Smooth muscle cell (in vitro differentiated cells): ENCODE data around the gene PAQR5. TPM values are rescaled to one million over a fixed set of nuclear protein-coding genes. Genes with fewer than 3 reads are reported as not detected.
"Not testable (repeated sequence)": the region's sequence is repeated elsewhere in the genome, so short reads cannot be mapped to it uniquely, and the experiment has no call there.

ENCODE experiments used
- DNase-seq: peaks from one replicate; lab custom pipeline; 2025; ENCODE audit not compliant: unreplicated experiment; lab: John Stamatoyannopoulos, UW
- H2AFZ ChIP-seq: fragments of 200-600 bp; sonication (generic); 2 replicates; pipeline ENCODE4 v1.6.0; 2016; ENCODE audit warnings: antibody characterized with exemption, low read depth, mild to moderate bottlenecking
- H3F3A ChIP-seq: fragments of 200-600 bp; sonication (generic); 2 replicates; pipeline ENCODE4 v1.6.0; 2017; ENCODE audit warnings: antibody characterized with exemption, low read depth
- H3K27ac ChIP-seq: fragments of 200-600 bp; sonication (generic); 2 replicates; pipeline ENCODE4 v1.5.1; 2016; ENCODE audit warnings: low read depth, mild to moderate bottlenecking
- H3K27me3 ChIP-seq: fragments of 200-600 bp; sonication (generic); 2 replicates; pipeline ENCODE4 v1.6.1; 2016; ENCODE audit warnings: low read depth, mild to moderate bottlenecking
- H3K36me3 ChIP-seq: fragments of 200-600 bp; sonication (generic); 2 replicates; pipeline ENCODE4 v1.5.1; 2016; ENCODE audit warnings: low read depth
- H3K4me1 ChIP-seq: fragments of 200-600 bp; sonication (generic); 2 replicates; pipeline ENCODE4 v1.5.1; 2016; ENCODE audit warnings: low read depth
- H3K4me2 ChIP-seq: fragments of 200-600 bp; sonication (generic); 2 replicates; pipeline ENCODE4 v1.6.0; 2016; ENCODE audit warnings: mild to moderate bottlenecking
- H3K4me3 ChIP-seq: fragments of 200-600 bp; sonication (generic); 2 replicates; pipeline ENCODE4 v1.5.1; 2016; ENCODE audit warnings: mild to moderate bottlenecking
- H3K79me2 ChIP-seq: fragments of 200-600 bp; sonication (generic); 2 replicates; pipeline ENCODE4 v1.6.0; 2016; ENCODE audit warnings: low read depth, mild to moderate bottlenecking
- H3K9ac ChIP-seq: fragments of 200-600 bp; sonication (generic); 2 replicates; pipeline ENCODE4 v1.6.0; 2016; ENCODE audit warnings: low read depth
- H3K9me3 ChIP-seq: fragments of 200-600 bp; sonication (generic); replicated peaks from 2 replicates; pipeline ENCODE4 v1.5.1; 2016; ENCODE audit warnings: low read depth
- H4K20me1 ChIP-seq: fragments of 200-600 bp; sonication (generic); 2 replicates; pipeline ENCODE4 v1.6.0; 2016; ENCODE audit warnings: low read depth
- WGBS: methylation state at CpG from one replicate; pipeline ENCODE4 v1.1.7; 2016; ENCODE audit warnings: low lambda C conversion rate; 5-methylcytosine and 5-hydroxymethylcytosine counted together
- polyA plus RNA-seq: library from polyadenylated mRNA; unstranded; fragments of >200 nt; fragmentation: Nextera tagmentation; extraction: Ambion mirVana; gene quantifications from 2 replicates; pipeline ENCODE4 v1.2.1, GENCODE V29; 2016
- total RNA-seq: library from RNA; depleted of rRNA; stranded (reverse); fragments of >200 nt; gene quantifications from 2 replicates; pipeline ENCODE4 v1.2.3, GENCODE V29; 2014
- TF ChIP-seq, protein P1 (sequence below): fragments of 200-600 bp; sonication (generic); IDR thresholded peaks from 2 replicates; pipeline ENCODE4 v1.5.1; 2017; ENCODE audit warnings: borderline replicate concordance, mild to moderate bottlenecking, antibody characterized with exemption; ENCODE audit not compliant: insufficient read depth, poor library complexity, severe bottlenecking

Gene PAQR5
- total and polyA plus RNA-seq, 2 experiments from 2014 or later, result 1.5 to 1.6 TPM

DNA sequence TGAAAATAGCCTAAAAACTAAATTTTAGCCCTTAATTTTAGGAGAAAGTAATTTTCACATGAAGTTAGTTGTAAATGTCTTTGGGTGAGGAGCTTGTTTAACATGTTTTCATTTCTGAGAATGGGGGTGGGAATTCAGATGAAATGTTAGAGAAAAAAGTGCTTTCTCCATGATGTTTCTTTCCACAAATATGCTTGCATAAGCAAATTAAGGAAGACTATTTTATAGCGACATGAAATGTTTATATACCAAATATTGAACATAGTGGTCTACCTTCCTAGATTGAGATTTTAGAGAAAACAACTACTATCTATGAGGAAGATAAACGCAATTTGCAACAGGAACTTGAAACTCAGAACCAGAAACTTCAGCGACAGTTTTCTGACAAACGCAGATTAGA is 140.9 kb downstream of the PAQR5 start:
- H3K4me1 ChIP-seq, result no peaks in the 10 kb centered on the region
- no peaks in the 10 kb centered on the region for H3K9me3 ChIP-seq
- no peaks in the 10 kb centered on the region for H3F3A ChIP-seq
- H3K4me3 ChIP-seq, result no peak overlapping the region
- H3K4me2 ChIP-seq, result no peak overlapping the region
- no peak overlapping the region for H2AFZ ChIP-seq
- H3K27me3 ChIP-seq, result no peaks in the 10 kb centered on the region
- H3K36me3 ChIP-seq, result peaks cover 3% of the 10 kb centered on the region
- no peak overlapping the region for H3K9ac ChIP-seq
- no peaks in the 10 kb centered on the region for H3K79me2 ChIP-seq
- TF ChIP-seq, protein P1, sequence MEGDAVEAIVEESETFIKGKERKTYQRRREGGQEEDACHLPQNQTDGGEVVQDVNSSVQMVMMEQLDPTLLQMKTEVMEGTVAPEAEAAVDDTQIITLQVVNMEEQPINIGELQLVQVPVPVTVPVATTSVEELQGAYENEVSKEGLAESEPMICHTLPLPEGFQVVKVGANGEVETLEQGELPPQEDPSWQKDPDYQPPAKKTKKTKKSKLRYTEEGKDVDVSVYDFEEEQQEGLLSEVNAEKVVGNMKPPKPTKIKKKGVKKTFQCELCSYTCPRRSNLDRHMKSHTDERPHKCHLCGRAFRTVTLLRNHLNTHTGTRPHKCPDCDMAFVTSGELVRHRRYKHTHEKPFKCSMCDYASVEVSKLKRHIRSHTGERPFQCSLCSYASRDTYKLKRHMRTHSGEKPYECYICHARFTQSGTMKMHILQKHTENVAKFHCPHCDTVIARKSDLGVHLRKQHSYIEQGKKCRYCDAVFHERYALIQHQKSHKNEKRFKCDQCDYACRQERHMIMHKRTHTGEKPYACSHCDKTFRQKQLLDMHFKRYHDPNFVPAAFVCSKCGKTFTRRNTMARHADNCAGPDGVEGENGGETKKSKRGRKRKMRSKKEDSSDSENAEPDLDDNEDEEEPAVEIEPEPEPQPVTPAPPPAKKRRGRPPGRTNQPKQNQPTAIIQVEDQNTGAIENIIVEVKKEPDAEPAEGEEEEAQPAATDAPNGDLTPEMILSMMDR, result no peak
- WGBS, result 93% methylated on average over 4 of the region's 4 CpGs
- H4K20me1 ChIP-seq, result no peaks in the 10 kb centered on the region
- DNase-seq, result no peak
- no peak overlapping the region for H3K27ac ChIP-seq

DNA sequence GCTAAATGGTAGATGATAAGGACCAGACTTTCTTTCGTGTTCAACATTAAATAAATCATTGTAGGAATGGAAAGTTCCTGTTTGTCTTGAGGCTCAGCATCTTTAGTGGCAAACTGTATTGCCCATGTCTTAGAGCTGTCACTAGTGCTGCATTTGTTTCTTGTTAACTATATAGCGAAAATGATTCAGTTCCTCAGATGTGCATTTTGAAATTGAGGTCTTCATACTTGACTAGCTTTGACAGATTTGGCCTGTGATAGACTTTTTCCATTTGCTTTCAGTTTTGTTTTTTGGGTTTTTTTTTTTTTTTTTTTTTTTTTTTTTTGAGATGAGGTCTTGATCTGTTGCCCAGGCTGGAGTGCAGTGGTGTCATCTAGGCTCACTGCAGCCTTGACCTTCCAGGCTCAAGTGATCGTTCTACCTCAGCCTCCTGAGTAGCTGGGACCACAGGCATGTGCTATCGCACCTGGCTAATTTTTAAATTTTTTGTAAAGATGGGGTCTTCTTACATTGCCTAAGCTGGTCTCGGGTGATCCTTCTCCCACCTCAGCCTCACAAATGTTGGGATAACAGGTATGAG is 144.4 kb downstream of the PAQR5 start:
- 94% methylated on average over 5 of the region's 5 CpGs for WGBS
- H3K36me3 ChIP-seq, result no peaks in the 10 kb centered on the region

DNA sequence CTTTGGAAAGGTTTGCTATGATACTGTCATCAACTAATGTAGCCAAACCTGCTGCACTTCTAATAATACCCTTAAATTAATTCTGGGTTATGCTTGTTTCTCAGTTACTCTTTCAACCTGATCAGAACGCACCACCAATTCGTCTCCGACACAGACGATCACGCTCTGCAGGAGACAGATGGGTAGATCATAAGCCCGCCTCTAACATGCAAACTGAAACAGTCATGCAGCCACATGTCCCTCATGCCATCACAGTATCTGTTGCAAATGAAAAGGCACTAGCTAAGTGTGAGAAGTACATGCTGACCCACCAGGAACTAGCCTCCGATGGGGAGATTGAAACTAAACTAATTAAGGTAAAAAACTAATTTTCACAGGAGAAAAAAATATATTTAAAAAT is 146.0 kb downstream of the PAQR5 start:
- H3K27me3 ChIP-seq, result no peaks in the 10 kb centered on the region
- DNase-seq, result no peak
- no peak overlapping the region for H3K9ac ChIP-seq
- no peaks in the 10 kb centered on the region for H3K36me3 ChIP-seq
- TF ChIP-seq, protein P1, result no peak
- H3F3A ChIP-seq, result no peaks in the 10 kb centered on the region
- no peaks in the 10 kb centered on the region for H3K9me3 ChIP-seq
- no peaks in the 10 kb centered on the region for H3K4me1 ChIP-seq
- no peaks in the 10 kb centered on the region for H4K20me1 ChIP-seq
- no peak overlapping the region for H3K4me3 ChIP-seq
- H3K4me2 ChIP-seq, result no peak overlapping the region
- WGBS, result over 99% methylated on average over 7 of the region's 7 CpGs
- H3K27ac ChIP-seq, result no peak overlapping the region
- H3K79me2 ChIP-seq, result no peaks in the 10 kb centered on the region
- H2AFZ ChIP-seq, result no peak overlapping the region

More for the DNA sequence above, 144.4 kb downstream of the PAQR5 start:
- no peaks in the 10 kb centered on the region for H3F3A ChIP-seq
- H4K20me1 ChIP-seq, result no peaks in the 10 kb centered on the region
- H3K27me3 ChIP-seq, result no peaks in the 10 kb centered on the region
- TF ChIP-seq, protein P1, result no peak
- H3K4me2 ChIP-seq, result no peak overlapping the region
- no peak overlapping the region for H3K4me3 ChIP-seq
- no peaks in the 10 kb centered on the region for H3K9me3 ChIP-seq
- no peak overlapping the region for H2AFZ ChIP-seq
- H3K79me2 ChIP-seq, result no peaks in the 10 kb centered on the region
- DNase-seq, result no peak
- H3K27ac ChIP-seq, result no peak overlapping the region
- H3K4me1 ChIP-seq, result no peaks in the 10 kb centered on the region
- no peak overlapping the region for H3K9ac ChIP-seq

DNA sequence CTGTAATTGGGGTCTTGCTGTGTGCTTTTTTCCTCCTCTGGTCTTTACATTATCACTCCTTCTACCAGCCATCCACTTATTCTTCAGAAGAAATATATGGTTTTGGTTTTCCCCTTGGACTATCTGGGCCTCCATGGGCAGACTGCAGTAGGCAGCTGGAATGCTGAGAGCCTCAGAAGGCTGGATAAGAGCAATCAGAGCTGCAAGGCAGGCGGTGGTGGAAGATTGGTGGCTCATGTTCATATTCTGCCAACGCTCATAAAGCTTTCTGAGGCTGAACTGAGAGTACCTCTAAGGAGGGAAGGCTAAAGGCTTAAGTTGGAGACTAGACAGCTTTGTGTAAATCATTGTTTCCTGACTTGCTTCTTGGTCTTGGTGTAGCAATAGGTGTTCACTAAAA is 148.2 kb downstream of the PAQR5 start:
- TF ChIP-seq, protein P1, result no peak
- H3K27me3 ChIP-seq, result no peaks in the 10 kb centered on the region
- no peaks in the 10 kb centered on the region for H3K79me2 ChIP-seq
- no peak for DNase-seq
- WGBS, result 59% methylated on average over 2 of the region's 2 CpGs
- no peak overlapping the region for H3K4me2 ChIP-seq
- H3K27ac ChIP-seq, result no peak overlapping the region
- no peaks in the 10 kb centered on the region for H4K20me1 ChIP-seq
- peaks cover 6% of the 10 kb centered on the region for H3K4me1 ChIP-seq
- peaks cover 11% of the 10 kb centered on the region for H3F3A ChIP-seq
- H3K36me3 ChIP-seq, result no peaks in the 10 kb centered on the region
- no peaks in the 10 kb centered on the region for H3K9me3 ChIP-seq
- no peak overlapping the region for H2AFZ ChIP-seq
- no peak overlapping the region for H3K4me3 ChIP-seq
- H3K9ac ChIP-seq, result no peak overlapping the region

DNA sequence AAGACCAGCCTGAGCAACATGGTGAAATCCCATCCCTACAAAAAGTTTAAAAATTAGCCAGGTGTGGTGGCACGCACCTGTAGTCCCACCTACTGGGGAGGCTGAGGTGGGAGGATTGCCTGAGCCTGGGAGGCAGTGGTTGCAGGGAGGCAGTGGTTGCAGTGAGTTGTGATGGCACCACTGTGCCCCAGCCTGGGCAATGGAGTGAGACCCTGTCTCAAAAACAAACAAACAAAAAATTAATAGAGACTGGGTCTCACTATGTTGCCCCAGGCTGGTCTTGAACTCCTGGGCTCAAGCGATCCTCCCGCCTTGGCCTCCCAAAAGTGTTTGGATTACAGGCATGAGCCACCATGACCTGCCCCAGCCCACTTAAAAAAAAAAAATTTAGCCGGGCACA is 151.5 kb downstream of the PAQR5 start:
- WGBS, result 99% methylated on average over 4 of the region's 4 CpGs

More for the DNA sequence above, 151.5 kb downstream of the PAQR5 start:
- Histone ChIP-seq H3K79me2 (peaks cover 25% of the 10 kb centered on the region), H4K20me1 (peaks cover 25% of the 10 kb centered on the region), H3F3A (peaks cover 26% of the 10 kb centered on the region), H3K4me1 (peaks cover 17% of the 10 kb centered on the region)
- not testable (repeated sequence) for DNase-seq, H3K4me2 ChIP-seq, H2AFZ ChIP-seq, H3K9ac ChIP-seq, H3K9me3 ChIP-seq, H3K4me3 ChIP-seq, H3K27ac ChIP-seq, H3K27me3 ChIP-seq, H3K36me3 ChIP-seq
